ENCODE results near the gene KIAA1210.

KIAA1210 gene

DNA sequence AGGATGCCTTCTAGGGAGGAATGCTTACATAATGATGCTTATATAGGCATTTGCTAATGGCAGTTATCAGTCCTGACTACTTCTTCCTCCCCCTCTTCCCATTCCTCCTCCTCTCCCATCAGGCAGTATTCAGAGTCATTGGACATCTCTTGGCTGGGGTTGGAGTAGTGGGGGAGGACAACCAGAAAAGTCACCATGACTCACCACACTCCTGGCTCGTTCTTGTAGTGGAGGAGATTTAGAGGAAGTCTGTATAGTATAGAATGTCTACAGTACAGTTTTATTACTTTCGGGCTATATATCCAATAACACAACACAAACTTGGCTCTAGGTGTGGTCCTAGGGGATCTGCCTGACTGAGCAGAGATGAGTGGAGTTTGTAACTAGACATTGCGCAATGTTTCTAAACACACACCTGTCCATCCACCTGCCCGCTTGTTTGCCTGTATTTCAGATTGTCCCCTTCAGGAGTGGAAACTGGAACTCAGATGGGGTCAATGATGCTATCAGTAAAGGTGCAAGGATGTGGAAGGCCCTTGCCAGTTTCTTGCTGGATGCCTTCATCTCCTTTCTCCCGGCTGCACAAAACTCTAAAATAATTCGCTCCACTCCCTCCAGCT is 27.9 kb upstream of the KIAA1210 start:
- DNase-seq (ENCODE audit: low spot score): no peak
- TF ChIP-seq, protein P1, sequence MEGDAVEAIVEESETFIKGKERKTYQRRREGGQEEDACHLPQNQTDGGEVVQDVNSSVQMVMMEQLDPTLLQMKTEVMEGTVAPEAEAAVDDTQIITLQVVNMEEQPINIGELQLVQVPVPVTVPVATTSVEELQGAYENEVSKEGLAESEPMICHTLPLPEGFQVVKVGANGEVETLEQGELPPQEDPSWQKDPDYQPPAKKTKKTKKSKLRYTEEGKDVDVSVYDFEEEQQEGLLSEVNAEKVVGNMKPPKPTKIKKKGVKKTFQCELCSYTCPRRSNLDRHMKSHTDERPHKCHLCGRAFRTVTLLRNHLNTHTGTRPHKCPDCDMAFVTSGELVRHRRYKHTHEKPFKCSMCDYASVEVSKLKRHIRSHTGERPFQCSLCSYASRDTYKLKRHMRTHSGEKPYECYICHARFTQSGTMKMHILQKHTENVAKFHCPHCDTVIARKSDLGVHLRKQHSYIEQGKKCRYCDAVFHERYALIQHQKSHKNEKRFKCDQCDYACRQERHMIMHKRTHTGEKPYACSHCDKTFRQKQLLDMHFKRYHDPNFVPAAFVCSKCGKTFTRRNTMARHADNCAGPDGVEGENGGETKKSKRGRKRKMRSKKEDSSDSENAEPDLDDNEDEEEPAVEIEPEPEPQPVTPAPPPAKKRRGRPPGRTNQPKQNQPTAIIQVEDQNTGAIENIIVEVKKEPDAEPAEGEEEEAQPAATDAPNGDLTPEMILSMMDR (IDR thresholded peaks at IDR 0.05; ENCODE audit: extremely low read depth, insufficient read depth, missing control alignments): no peak

GRCh38 chrX:119151051-119151380 is 23.4 kb upstream of the KIAA1210 start:
- in situ Hi-C loops (cut with MboI; ENCODE audit: low pct_unique_long_range_greater_than_20kb, low sequenced_read_pairs, unreplicated experiment): no loop called here
- no peak for DNase-seq (ENCODE audit: low spot score)
- TF ChIP-seq, protein P1 (IDR thresholded peaks at IDR 0.05; ENCODE audit: extremely low read depth, insufficient read depth, missing control alignments): no peak

More for the DNA sequence above, 27.9 kb upstream of the KIAA1210 start:
- in situ Hi-C loops (cut with MboI; ENCODE audit: low pct_unique_long_range_greater_than_20kb, low sequenced_read_pairs, unreplicated experiment): no loop called here

DNA sequence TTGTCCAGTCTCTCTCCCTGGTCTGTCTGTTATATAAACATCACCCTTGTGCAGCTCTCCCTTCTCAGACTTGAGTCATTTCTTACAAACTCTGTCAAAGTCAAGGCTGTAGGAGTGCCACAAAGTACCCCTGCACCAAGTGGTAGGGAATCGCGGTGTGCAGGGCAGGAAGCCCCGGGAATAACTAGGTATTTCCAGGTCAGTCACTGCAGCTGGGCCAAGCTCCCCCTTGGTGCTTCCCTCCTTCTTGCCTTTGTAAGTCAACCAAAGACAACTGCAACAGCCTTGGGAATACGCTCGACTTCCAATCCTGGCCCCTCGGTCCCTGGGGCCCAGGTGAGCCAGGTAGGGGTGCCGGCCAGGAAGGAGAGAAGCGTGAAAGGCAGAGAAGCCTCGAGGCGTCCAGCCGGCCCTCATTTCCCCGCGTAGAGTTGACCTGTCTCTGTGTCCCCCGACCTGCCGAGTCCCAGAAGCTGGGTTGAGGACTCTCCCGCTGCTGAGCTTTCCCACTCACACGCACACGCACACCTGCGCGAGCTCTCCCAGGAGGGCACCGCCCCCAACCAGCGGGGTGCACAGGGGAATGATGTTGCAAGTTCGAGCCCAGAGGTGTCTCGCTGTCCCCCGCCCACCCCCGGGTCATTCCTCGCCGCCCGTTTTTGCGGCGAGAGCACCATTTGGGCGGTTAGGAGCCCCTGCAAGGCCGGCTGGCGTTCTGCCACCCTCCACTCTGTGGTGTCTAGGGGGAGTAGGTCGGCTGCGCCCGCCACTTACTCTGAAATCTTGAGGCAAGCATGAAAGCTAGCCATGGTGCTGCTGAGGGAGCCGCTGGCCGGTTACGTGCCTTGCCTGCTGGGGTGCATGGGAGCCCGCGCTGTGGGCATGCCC is 22.8 kb upstream of the KIAA1210 start:
- in situ Hi-C loops (cut with MboI; ENCODE audit: low pct_unique_long_range_greater_than_20kb, low sequenced_read_pairs, unreplicated experiment): no loop called here
- TF ChIP-seq, protein P1 (IDR thresholded peaks at IDR 0.05; ENCODE audit: extremely low read depth, insufficient read depth, missing control alignments): no peak
- no peak for DNase-seq (ENCODE audit: low spot score)

GRCh38 chrX:119147486-119147885 is 19.9 kb upstream of the KIAA1210 start:
- TF ChIP-seq, protein P1 (IDR thresholded peaks at IDR 0.05; ENCODE audit: extremely low read depth, insufficient read depth, missing control alignments): no peak
- in situ Hi-C loops (cut with MboI; ENCODE audit: low pct_unique_long_range_greater_than_20kb, low sequenced_read_pairs, unreplicated experiment): no loop called here
- DNase-seq (ENCODE audit: low spot score): no peak

DNA sequence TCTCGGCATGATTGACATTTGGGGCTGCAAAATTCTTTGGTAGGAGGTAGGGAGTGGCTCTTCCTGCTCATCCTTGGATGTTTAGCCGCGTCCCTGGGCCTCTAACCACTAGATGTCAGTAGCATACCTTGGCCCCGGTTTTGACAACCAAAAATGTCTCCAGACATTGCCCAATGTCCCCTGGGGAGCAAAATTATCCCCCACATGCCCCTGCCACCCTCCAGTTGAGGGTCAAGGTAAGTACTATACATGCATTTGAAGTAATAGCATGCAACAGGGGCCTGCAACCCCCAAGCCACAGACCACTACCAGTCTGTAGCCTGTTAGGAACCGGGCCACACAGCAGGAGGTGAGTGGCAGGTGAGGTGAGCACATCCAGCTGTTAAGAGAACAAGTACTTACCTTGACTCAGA is 17.6 kb upstream of the KIAA1210 start:
- no peak for DNase-seq (ENCODE audit: low spot score)
- TF ChIP-seq, protein P1 (IDR thresholded peaks at IDR 0.05; ENCODE audit: extremely low read depth, insufficient read depth, missing control alignments): peak; percentile 26
- in situ Hi-C loops (cut with MboI; ENCODE audit: low pct_unique_long_range_greater_than_20kb, low sequenced_read_pairs, unreplicated experiment): no loop called here

GRCh38 chrX:119134466-119134865 is 6.9 kb upstream of the KIAA1210 start:
- DNase-seq (ENCODE audit: low spot score): no peak
- TF ChIP-seq, protein P1 (IDR thresholded peaks at IDR 0.05; ENCODE audit: extremely low read depth, insufficient read depth, missing control alignments): no peak
- in situ Hi-C loops (cut with MboI; ENCODE audit: low pct_unique_long_range_greater_than_20kb, low sequenced_read_pairs, unreplicated experiment): no loop called here
